ENCODE measurements around the gene THSD7B.

THSD7B gene

DNA sequence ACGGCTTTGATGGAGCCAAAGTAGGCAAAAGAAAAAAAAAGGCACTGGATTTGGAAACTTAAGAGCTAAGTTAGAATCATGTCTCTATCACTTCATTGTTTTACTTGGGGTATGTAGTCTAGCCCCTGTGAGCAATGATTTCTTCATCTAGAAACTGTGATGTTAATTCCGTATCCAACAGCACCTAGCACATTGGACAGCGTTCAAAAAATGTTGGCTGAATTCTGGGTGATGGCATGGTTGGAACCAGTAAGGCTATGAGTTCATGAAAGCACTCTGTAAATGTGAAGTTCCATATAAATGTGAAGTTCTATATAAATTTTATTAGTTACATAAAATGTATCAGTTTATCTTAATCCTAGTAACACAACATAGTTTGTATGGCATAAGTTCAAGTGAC, 890.5 kb downstream of the THSD7B start:
- no peak for DNase-seq (ENCODE audit: extremely low spot score)
- POLR2A ChIA-PET: no interaction called here
- TF ChIP-seq, protein P1, sequence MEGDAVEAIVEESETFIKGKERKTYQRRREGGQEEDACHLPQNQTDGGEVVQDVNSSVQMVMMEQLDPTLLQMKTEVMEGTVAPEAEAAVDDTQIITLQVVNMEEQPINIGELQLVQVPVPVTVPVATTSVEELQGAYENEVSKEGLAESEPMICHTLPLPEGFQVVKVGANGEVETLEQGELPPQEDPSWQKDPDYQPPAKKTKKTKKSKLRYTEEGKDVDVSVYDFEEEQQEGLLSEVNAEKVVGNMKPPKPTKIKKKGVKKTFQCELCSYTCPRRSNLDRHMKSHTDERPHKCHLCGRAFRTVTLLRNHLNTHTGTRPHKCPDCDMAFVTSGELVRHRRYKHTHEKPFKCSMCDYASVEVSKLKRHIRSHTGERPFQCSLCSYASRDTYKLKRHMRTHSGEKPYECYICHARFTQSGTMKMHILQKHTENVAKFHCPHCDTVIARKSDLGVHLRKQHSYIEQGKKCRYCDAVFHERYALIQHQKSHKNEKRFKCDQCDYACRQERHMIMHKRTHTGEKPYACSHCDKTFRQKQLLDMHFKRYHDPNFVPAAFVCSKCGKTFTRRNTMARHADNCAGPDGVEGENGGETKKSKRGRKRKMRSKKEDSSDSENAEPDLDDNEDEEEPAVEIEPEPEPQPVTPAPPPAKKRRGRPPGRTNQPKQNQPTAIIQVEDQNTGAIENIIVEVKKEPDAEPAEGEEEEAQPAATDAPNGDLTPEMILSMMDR (IDR thresholded peaks at IDR 0.05; ENCODE audit: control extremely low read depth, extremely low read depth, low read depth, missing control alignments): no peak
- CTCF ChIA-PET: interaction anchor here (1.3 to 4.0 kb wide), 2 partner anchors 10 to 12 kb away, joined by 4 to 16 read pairs; no protein-coding TSS in a partner anchor

DNA sequence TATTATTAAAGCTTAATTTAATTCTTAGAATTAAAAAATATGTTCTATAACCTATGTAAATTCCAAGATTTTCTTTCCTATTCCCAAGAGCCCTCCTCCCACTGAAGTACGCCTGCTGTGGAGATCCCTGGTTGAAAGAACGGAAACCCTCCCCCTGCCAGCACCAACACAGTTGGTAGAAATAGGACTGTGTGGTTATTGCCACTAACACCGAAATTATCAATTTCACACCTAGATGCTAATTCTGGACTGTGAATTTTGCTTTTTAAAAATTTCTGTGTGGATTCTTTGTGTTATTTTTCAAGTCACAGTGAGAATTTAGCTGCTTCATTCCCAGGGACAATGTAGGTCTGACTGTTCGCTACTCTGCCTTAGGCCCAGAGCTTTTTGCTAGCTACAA, 893.1 kb downstream of the THSD7B start:
- DNase-seq (ENCODE audit: extremely low spot score): no peak
- TF ChIP-seq, protein P1 (IDR thresholded peaks at IDR 0.05; ENCODE audit: control extremely low read depth, extremely low read depth, low read depth, missing control alignments): no peak
- ChIA-PET POLR2A (no interaction called here), CTCF (interaction anchor here (1.5 kb wide), 1 partner anchor 73 kb away, joined by 3 read pairs; no protein-coding TSS in a partner anchor)

DNA sequence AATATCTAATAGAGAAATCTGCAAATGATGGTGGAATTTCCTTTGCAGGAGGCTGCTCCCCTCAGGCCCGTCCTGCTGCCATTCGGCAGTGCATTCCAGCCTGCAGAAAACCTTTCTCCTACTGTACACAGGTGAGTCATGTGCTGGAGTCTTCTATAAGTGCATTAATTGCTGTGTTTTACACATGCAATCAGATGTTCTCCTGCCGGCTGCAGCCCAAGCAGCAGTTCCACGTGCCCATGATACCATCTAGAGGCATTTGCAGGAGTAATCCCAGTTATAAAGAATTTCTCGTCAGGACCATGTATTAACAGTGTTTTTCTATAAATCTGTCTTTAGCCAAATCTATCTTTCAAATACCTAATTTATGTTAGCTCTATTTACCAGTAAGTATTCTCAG, 894.3 kb downstream of the THSD7B start:
- CTCF ChIA-PET: no interaction called here
- no peak for DNase-seq (ENCODE audit: extremely low spot score)
- TF ChIP-seq, protein P1 (IDR thresholded peaks at IDR 0.05; ENCODE audit: control extremely low read depth, extremely low read depth, low read depth, missing control alignments): no peak
- POLR2A ChIA-PET: no interaction called here

DNA sequence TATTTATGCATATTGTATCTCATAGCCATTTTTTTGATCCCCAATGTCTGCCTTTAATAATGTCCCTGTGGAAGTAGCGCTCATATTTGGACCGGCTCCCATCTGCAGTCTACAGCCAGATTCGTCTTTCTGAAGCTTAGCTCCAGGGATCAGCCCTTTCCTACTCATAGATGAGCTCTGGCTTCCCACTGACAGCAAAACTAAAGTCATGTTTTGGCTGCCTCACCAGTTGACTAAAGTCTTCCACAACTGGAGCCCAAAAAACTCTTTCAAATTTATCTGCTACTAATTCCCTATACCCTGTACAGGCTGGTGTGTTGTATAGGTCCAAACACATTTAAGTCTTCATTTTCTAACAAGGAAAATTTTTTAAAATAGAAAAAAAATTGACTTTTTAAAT, 904.8 kb downstream of the THSD7B start:
- no peak for DNase-seq (ENCODE audit: extremely low spot score)
- TF ChIP-seq, protein P1 (IDR thresholded peaks at IDR 0.05; ENCODE audit: control extremely low read depth, extremely low read depth, low read depth, missing control alignments): no peak
- POLR2A ChIA-PET: no interaction called here
- CTCF ChIA-PET: no interaction called here

DNA sequence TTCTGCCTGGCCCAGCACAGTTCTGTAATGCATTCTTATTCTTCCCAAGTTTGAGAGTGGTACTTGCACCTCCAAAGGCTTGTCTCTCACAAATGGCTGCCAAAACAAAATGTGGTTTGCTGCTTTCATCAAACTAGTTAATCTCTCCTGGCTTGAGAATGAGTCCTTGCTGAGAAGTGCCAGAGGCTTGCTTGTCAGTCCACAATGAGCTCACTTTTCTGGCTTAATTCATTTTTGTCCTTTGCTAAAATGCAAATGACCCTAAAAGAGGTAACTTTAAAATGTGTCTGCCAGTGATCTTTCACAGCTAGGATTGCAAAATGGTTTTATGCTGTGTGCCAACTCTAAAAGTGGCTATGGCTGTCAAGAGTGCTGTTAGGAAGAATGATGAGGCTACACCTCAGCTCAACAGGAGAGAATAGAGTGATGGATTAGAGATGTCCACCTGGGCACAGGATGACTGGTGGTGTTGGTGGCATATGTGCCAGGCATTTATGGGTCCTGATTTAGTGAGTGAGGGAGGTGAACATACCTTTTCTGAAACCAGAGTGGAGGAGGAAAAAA, 907.7 kb downstream of the THSD7B start:
- POLR2A ChIA-PET: no interaction called here
- TF ChIP-seq, protein P1 (IDR thresholded peaks at IDR 0.05; ENCODE audit: control extremely low read depth, extremely low read depth, low read depth, missing control alignments): no peak
- no peak for DNase-seq (ENCODE audit: extremely low spot score)
- CTCF ChIA-PET: no interaction called here

DNA sequence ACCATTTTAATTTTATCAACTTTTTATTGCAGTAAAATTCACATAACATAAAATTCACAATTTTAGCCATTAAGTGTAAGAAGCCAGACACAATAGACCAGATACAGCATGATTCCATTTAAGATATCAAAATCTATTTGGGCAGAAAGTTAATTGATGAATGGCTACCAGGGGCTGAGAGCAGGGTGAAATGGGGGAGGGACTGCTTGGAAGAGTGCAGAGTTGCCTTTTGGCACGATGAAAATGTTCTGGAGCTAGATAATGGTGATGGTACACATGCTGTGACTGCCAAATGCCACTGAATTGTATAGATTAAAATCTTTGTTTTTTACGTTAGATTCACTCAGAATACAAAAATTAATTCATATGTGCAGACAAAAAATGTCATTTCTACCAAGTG, 909.6 kb downstream of the THSD7B start:
- ChIA-PET POLR2A (no interaction called here), CTCF (no interaction called here)
- no peak for DNase-seq (ENCODE audit: extremely low spot score)
- TF ChIP-seq, protein P1 (IDR thresholded peaks at IDR 0.05; ENCODE audit: control extremely low read depth, extremely low read depth, low read depth, missing control alignments): no peak

All from GM10248 (cell line).